Muscle layer of colon (tissue), 2 donors: ENCODE measurements around the gene DLGAP1.
"Not testable (repeated sequence)": the region's sequence is repeated elsewhere in the genome, so short reads cannot be mapped to it uniquely, and the experiment has no call there.

Experiments
- H3K27ac ChIP-seq: one replicate; pipeline ENCODE4 v1.7.0; 2013; ENCODE audit warnings: low read depth, mild to moderate bottlenecking, low read length, moderate library complexity
- H3K27me3 ChIP-seq, 2 donors: one replicate each; pipeline ENCODE4 v1.7.0; 2013; ENCODE audit warnings: low read length in 2 of 2, mild to moderate bottlenecking in 2 of 2; ENCODE audit not compliant: insufficient read depth in 2 of 2, control insufficient read depth in 1 of 2
- H3K36me3 ChIP-seq: one replicate; pipeline ENCODE4 v1.7.0; 2013; ENCODE audit warnings: mild to moderate bottlenecking, low read length; ENCODE audit not compliant: insufficient read depth
- H3K4me1 ChIP-seq: one replicate; pipeline ENCODE4 v1.7.0; 2013; ENCODE audit warnings: mild to moderate bottlenecking, low read length; ENCODE audit not compliant: insufficient read depth
- H3K4me3 ChIP-seq, 2 donors: one replicate each; pipeline ENCODE4 v1.7.0; 2013; ENCODE audit warnings: low read length in 2 of 2, low read depth in 1 of 2, mild to moderate bottlenecking in 1 of 2, moderate library complexity in 1 of 2
- H3K9ac ChIP-seq: one replicate; pipeline ENCODE4 v1.7.0; 2013; ENCODE audit warnings: low read length
- H3K9me3 ChIP-seq: one replicate; pipeline ENCODE4 v1.7.0; 2013; ENCODE audit warnings: mild to moderate bottlenecking, low read length
- donor health status: abdominal sarcoma.
- donor health status: Adenocarcinoma of cecum.

The DLGAP1 gene

GRCh38 chr18:3619222-3619621 lies 835.9 kb downstream of the DLGAP1 start:
- Histone ChIP-seq H3K36me3 (no peaks in the 10 kb centered on the region), H3K9ac (no peak overlapping the region), H3K4me1 (peaks cover 13% of the 10 kb centered on the region), H3K9me3 (no peaks in the 10 kb centered on the region), H3K4me3 (no peak overlapping the region), H3K27ac (no peak overlapping the region), H3K27me3 (no peaks in the 10 kb centered on the region)

GRCh38 chr18:3616744-3617143 lies 838.4 kb downstream of the DLGAP1 start:
- Histone ChIP-seq H3K36me3 (no peaks in the 10 kb centered on the region), H3K9me3 (no peaks in the 10 kb centered on the region), H3K27me3 (no peaks in the 10 kb centered on the region), H3K27ac (no peak overlapping the region), H3K4me1 (no peaks in the 10 kb centered on the region), H3K4me3 (no peak overlapping the region), H3K9ac (no peak overlapping the region)

GRCh38 chr18:3616142-3616541 lies 839.0 kb downstream of the DLGAP1 start:
- Histone ChIP-seq H3K4me3 (no peak overlapping the region), H3K27ac (no peak overlapping the region), H3K4me1 (no peaks in the 10 kb centered on the region), H3K36me3 (no peaks in the 10 kb centered on the region), H3K9me3 (no peaks in the 10 kb centered on the region), H3K9ac (no peak overlapping the region), H3K27me3 (no peaks in the 10 kb centered on the region)

GRCh38 chr18:3615374-3615985 lies 839.6 kb downstream of the DLGAP1 start:
- Histone ChIP-seq H3K4me1 (no peaks in the 10 kb centered on the region), H3K27me3 (no peaks in the 10 kb centered on the region), H3K4me3 (no peak overlapping the region), H3K27ac (no peak overlapping the region), H3K9ac (no peak overlapping the region), H3K9me3 (no peaks in the 10 kb centered on the region), H3K36me3 (no peaks in the 10 kb centered on the region)

GRCh38 chr18:3612315-3612714 lies 842.8 kb downstream of the DLGAP1 start:
- no peak overlapping the region for H3K27ac ChIP-seq
- no peak overlapping the region for H3K9ac ChIP-seq
- no peak overlapping the region for H3K4me3 ChIP-seq
- no peaks in the 10 kb centered on the region for H3K4me1 ChIP-seq
- H3K9me3 ChIP-seq, result no peaks in the 10 kb centered on the region
- H3K36me3 ChIP-seq, result no peaks in the 10 kb centered on the region
- no peaks in the 10 kb centered on the region for H3K27me3 ChIP-seq

- Histone ChIP-seq H3K27me3 (no peaks in the 10 kb centered on the region), H3K27ac (no peak overlapping the region), H3K9me3 (no peaks in the 10 kb centered on the region), H3K36me3 (no peaks in the 10 kb centered on the region), H3K9ac (no peak overlapping the region), H3K4me1 (no peaks in the 10 kb centered on the region), H3K4me3 (no peak overlapping the region)
Measured at GRCh38 chr18:3611313-3612090, 843.6 kb downstream of the DLGAP1 start.

GRCh38 chr18:3610813-3611212 lies 844.3 kb downstream of the DLGAP1 start:
- Histone ChIP-seq H3K4me3 (no peak overlapping the region), H3K27ac (no peak overlapping the region), H3K27me3 (no peaks in the 10 kb centered on the region), H3K4me1 (peaks cover 6% of the 10 kb centered on the region), H3K9me3 (no peaks in the 10 kb centered on the region), H3K9ac (no peak overlapping the region), H3K36me3 (no peaks in the 10 kb centered on the region)

GRCh38 chr18:3610188-3610708 lies 844.9 kb downstream of the DLGAP1 start:
- H3K36me3 ChIP-seq, result no peaks in the 10 kb centered on the region
- no peak overlapping the region for H3K9ac ChIP-seq
- H3K4me3 ChIP-seq, result no peak overlapping the region
- H3K9me3 ChIP-seq, result no peaks in the 10 kb centered on the region
- no peak overlapping the region for H3K27ac ChIP-seq
- H3K4me1 ChIP-seq, result peaks cover 11% of the 10 kb centered on the region
- H3K27me3 ChIP-seq, result no peaks in the 10 kb centered on the region

GRCh38 chr18:3608488-3608887 lies 846.6 kb downstream of the DLGAP1 start:
- H3K27ac ChIP-seq, result no peak overlapping the region
- H3K4me3 ChIP-seq, result no peak overlapping the region

GRCh38 chr18:3608099-3608453 lies 847.0 kb downstream of the DLGAP1 start:
- peaks cover 26% of the 10 kb centered on the region for H3K4me1 ChIP-seq
- H3K9me3 ChIP-seq, H3K4me3 ChIP-seq, H3K9ac ChIP-seq, H3K27ac ChIP-seq, H3K27me3 ChIP-seq, H3K36me3 ChIP-seq: not testable (repeated sequence)

More at GRCh38 chr18:3608488-3608887, 846.6 kb downstream of the DLGAP1 start:
- Histone ChIP-seq H3K9me3 (no peaks in the 10 kb centered on the region), H3K9ac (no peak overlapping the region), H3K36me3 (no peaks in the 10 kb centered on the region), H3K4me1 (peaks cover 26% of the 10 kb centered on the region), H3K27me3 (no peaks in the 10 kb centered on the region)

- no peak overlapping the region for H3K9ac ChIP-seq
- no peaks in the 10 kb centered on the region for H3K27me3 ChIP-seq
- no peaks in the 10 kb centered on the region for H3K9me3 ChIP-seq
- no peaks in the 10 kb centered on the region for H3K36me3 ChIP-seq
- H3K4me1 ChIP-seq, result peaks cover 26% of the 10 kb centered on the region
- no peak overlapping the region for H3K27ac ChIP-seq
- no peak overlapping the region for H3K4me3 ChIP-seq
Measured at GRCh38 chr18:3607309-3608098, 847.6 kb downstream of the DLGAP1 start.
